Measurements from ENCODE around the gene APOC4.

The APOC4 gene

GRCh38 chr19:44974857-44975256 is 32.8 kb downstream of the APOC4 start:
- DNase-seq (ENCODE audit: low spot score in 2 of 2) (no peak), ATAC-seq (replicated peaks; ENCODE audit: extremely low read depth, poor library complexity, severe bottlenecking) (no peak)
- Mint-ChIP-seq H3K4me1 (no peaks in the 10 kb centered on the region), H3K9me3 (no peaks in the 10 kb centered on the region), H3K4me3 (no peak overlapping the region), H3K27ac (ENCODE audit: low read depth) (no peak overlapping the region), H3K27me3 (no peaks in the 10 kb centered on the region), H3K36me3 (ENCODE audit: insufficient read depth) (peaks cover 69% of the 10 kb centered on the region)

DNA sequence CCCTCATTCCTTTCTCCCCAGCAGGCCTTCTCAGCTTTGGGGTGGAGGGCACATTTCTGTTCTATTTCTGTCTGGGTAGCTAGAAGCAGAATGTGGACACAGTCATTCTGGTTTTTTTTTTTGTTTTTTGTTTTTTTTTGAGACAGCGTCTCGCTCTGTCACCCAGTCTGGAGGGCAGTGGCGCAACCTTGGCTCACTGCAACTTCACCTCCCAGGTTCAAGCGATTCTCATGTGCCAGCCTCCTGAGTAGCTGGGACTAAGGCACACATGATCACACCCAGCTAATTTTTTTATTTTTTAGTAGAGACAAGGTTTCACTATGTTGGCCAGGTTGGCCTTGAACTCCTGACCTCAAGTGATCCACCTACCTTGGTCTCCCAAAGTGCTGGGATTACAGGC is 33.4 kb downstream of the APOC4 start:
- no peak overlapping the region for H3K4me3 Mint-ChIP-seq
- peaks cover 71% of the 10 kb centered on the region for H3K36me3 Mint-ChIP-seq (ENCODE audit: insufficient read depth)
- ATAC-seq (replicated peaks; ENCODE audit: extremely low read depth, poor library complexity, severe bottlenecking) (no peak), DNase-seq (ENCODE audit: low spot score in 2 of 2) (no peak)
- H3K27ac Mint-ChIP-seq (ENCODE audit: low read depth): no peak overlapping the region
- no peaks in the 10 kb centered on the region for H3K27me3 Mint-ChIP-seq
- no peaks in the 10 kb centered on the region for H3K9me3 Mint-ChIP-seq
- no peaks in the 10 kb centered on the region for H3K4me1 Mint-ChIP-seq

- no peak overlapping the region for H3K4me3 Mint-ChIP-seq
- ATAC-seq (replicated peaks; ENCODE audit: extremely low read depth, poor library complexity, severe bottlenecking) (no peak), DNase-seq (ENCODE audit: low spot score in 2 of 2) (no peak)
- H3K9me3 Mint-ChIP-seq: no peaks in the 10 kb centered on the region
- peaks cover 48% of the 10 kb centered on the region for H3K36me3 Mint-ChIP-seq (ENCODE audit: insufficient read depth)
- H3K27me3 Mint-ChIP-seq: no peaks in the 10 kb centered on the region
- no peak overlapping the region for H3K27ac Mint-ChIP-seq (ENCODE audit: low read depth)
- peaks cover 3% of the 10 kb centered on the region for H3K4me1 Mint-ChIP-seq
These were observed 42.0 kb downstream of the APOC4 start for GRCh38 chr19:44984005-44984404.

GRCh38 chr19:44985445-44985844 is 43.4 kb downstream of the APOC4 start:
- Mint-ChIP-seq H3K4me1 (peaks cover 6% of the 10 kb centered on the region), H3K9me3 (no peaks in the 10 kb centered on the region), H3K4me3 (no peak overlapping the region), H3K27me3 (no peaks in the 10 kb centered on the region), H3K36me3 (ENCODE audit: insufficient read depth) (peaks cover 44% of the 10 kb centered on the region), H3K27ac (ENCODE audit: low read depth) (no peak overlapping the region)
- no peak for ATAC-seq (replicated peaks; ENCODE audit: extremely low read depth, poor library complexity, severe bottlenecking)
- DNase-seq (ENCODE audit: low spot score in 2 of 2): no peak

DNA sequence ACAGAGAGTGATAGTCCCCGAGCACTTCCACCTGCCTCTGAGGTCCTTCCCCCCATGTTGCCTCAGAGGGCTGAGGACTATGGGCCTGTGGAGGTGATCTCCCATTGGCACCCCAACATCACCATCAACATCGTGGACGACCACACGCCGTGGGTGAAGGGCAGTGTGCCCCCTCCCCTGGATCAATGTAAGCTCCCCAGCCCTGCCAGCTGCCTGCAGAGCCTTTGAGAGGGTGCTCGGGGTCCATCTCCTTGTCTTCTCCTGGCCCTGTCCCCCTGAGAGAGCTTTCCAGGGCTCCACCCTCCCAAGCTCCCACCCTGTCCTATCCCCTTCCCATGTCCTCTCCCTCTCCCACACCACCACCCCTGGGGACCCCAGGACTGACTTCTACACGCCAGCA is 44.4 kb downstream of the APOC4 start:
- Mint-ChIP-seq H3K27ac (ENCODE audit: low read depth) (no peak overlapping the region), H3K9me3 (no peaks in the 10 kb centered on the region), H3K4me1 (peaks cover 6% of the 10 kb centered on the region), H3K4me3 (no peak overlapping the region), H3K27me3 (no peaks in the 10 kb centered on the region), H3K36me3 (ENCODE audit: insufficient read depth) (peaks cover 44% of the 10 kb centered on the region)
- ATAC-seq (replicated peaks; ENCODE audit: extremely low read depth, poor library complexity, severe bottlenecking) (no peak), DNase-seq (ENCODE audit: low spot score in 2 of 2) (no peak)

DNA sequence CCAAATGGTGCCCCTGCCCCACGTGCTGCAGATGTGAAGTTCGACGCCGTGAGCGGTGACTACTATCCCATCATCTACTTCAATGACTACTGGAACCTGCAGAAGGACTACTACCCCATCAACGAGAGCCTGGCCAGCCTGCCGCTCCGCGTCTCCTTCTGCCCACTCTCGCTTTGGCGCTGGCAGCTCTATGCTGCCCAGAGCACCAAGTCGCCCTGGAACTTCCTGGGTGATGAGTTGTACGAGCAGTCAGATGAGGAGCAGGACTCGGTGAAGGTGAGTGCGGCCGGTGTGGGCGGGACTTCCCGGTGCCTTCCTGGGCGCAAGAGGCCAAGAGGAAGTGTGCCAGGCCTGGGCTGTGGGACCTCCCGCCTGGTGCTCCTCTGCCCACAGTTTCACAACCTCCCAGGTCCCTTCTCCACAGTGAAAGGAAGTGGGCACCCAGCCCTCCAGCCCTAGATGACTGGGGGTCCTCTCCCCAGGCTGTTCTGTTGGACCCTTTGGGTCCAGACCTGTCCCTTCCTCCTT is 45.2 kb downstream of the APOC4 start:
- Mint-ChIP-seq H3K36me3 (ENCODE audit: insufficient read depth) (peaks cover 43% of the 10 kb centered on the region), H3K4me3 (no peak overlapping the region), H3K9me3 (no peaks in the 10 kb centered on the region), H3K27me3 (no peaks in the 10 kb centered on the region), H3K27ac (ENCODE audit: low read depth) (peak overlapping the region; percentile 70), H3K4me1 (peaks cover 6% of the 10 kb centered on the region)
- DNase-seq (ENCODE audit: low spot score in 2 of 2) (no peak), ATAC-seq (replicated peaks; ENCODE audit: extremely low read depth, poor library complexity, severe bottlenecking) (no peak)

DNA sequence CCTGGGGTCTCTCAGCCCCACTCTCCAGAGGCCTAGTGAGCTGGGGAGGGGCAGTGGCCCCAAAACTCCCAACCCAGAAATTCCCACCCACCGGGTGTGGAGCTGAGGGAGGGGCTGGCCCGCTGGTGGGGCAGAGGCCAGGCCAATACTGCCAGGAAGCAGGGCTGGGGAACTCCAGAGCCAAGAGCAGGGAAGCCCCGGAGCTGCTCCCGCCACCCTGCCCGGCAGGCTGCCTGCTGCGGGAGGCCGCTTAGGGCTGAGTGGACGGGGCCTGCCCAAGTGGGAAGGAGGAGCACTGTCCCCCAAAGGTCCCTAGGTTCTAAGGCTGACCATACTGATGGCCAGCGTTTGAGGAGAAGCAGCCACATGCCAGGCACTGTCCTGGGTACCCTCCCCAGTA is 46.2 kb downstream of the APOC4 start:
- Mint-ChIP-seq H3K27me3 (no peaks in the 10 kb centered on the region), H3K9me3 (no peaks in the 10 kb centered on the region), H3K4me1 (peaks cover 6% of the 10 kb centered on the region), H3K27ac (ENCODE audit: low read depth) (peak overlapping the region; percentile 70), H3K4me3 (no peak overlapping the region), H3K36me3 (ENCODE audit: insufficient read depth) (peaks cover 37% of the 10 kb centered on the region)
- DNase-seq (ENCODE audit: low spot score in 2 of 2): no peak
- no peak for ATAC-seq (replicated peaks; ENCODE audit: extremely low read depth, poor library complexity, severe bottlenecking)

- H3K4me1 Mint-ChIP-seq: peaks cover 6% of the 10 kb centered on the region
These were observed 47.0 kb downstream of the APOC4 start for GRCh38 chr19:44988896-44989556.

GRCh38 chr19:44990459-44990858 is 48.4 kb downstream of the APOC4 start:
- Mint-ChIP-seq H3K4me1 (peaks cover 11% of the 10 kb centered on the region), H3K9me3 (no peaks in the 10 kb centered on the region), H3K27me3 (no peaks in the 10 kb centered on the region), H3K36me3 (ENCODE audit: insufficient read depth) (peaks cover 31% of the 10 kb centered on the region), H3K4me3 (no peak overlapping the region), H3K27ac (ENCODE audit: low read depth) (no peak overlapping the region)
- no peak for DNase-seq (ENCODE audit: low spot score in 2 of 2)
- ATAC-seq (replicated peaks; ENCODE audit: extremely low read depth, poor library complexity, severe bottlenecking): no peak

More at GRCh38 chr19:44988896-44989556, 47.0 kb downstream of the APOC4 start:
- no peaks in the 10 kb centered on the region for H3K9me3 Mint-ChIP-seq
- H3K36me3 Mint-ChIP-seq (ENCODE audit: insufficient read depth): peaks cover 36% of the 10 kb centered on the region
- ATAC-seq (replicated peaks; ENCODE audit: extremely low read depth, poor library complexity, severe bottlenecking): peak; percentile 53
- H3K4me3 Mint-ChIP-seq: no peak overlapping the region
- no peak overlapping the region for H3K27ac Mint-ChIP-seq (ENCODE audit: low read depth)
- no peaks in the 10 kb centered on the region for H3K27me3 Mint-ChIP-seq
- DNase-seq (ENCODE audit: low spot score in 2 of 2): peak; percentile 47 to 62

DNA sequence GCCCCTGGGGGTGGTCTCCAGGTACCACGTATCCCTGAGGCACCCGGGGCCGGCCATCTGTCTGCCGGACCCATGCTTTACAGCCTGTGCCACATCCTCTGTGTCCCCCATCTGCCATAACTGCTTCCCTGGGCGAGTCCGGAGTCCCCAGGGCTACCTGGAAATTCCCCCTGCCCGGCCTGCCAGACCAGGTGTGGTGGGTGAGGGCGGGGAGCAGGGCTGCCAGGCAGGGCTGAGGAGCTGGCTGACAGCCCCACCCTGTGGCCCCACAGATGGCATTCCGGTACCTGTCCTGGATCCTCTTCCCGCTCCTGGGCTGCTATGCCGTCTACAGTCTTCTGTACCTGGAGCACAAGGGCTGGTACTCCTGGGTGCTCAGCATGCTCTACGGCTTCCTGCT is 48.9 kb downstream of the APOC4 start:
- Mint-ChIP-seq H3K4me1 (peaks cover 11% of the 10 kb centered on the region), H3K27me3 (no peaks in the 10 kb centered on the region), H3K9me3 (no peaks in the 10 kb centered on the region), H3K36me3 (ENCODE audit: insufficient read depth) (peaks cover 26% of the 10 kb centered on the region), H3K4me3 (no peak overlapping the region), H3K27ac (ENCODE audit: low read depth) (no peak overlapping the region)
- no peak for ATAC-seq (replicated peaks; ENCODE audit: extremely low read depth, poor library complexity, severe bottlenecking)
- DNase-seq (ENCODE audit: low spot score in 2 of 2): no peak

GRCh38 chr19:44992336-44993163 is 50.5 kb downstream of the APOC4 start:
- peaks cover 11% of the 10 kb centered on the region for H3K4me1 Mint-ChIP-seq
- DNase-seq (ENCODE audit: low spot score in 2 of 2) (no peak), ATAC-seq (replicated peaks; ENCODE audit: extremely low read depth, poor library complexity, severe bottlenecking) (no peak)
- H3K9me3 Mint-ChIP-seq: no peaks in the 10 kb centered on the region
- H3K36me3 Mint-ChIP-seq (ENCODE audit: insufficient read depth): peaks cover 18% of the 10 kb centered on the region
- no peaks in the 10 kb centered on the region for H3K27me3 Mint-ChIP-seq
- H3K4me3 Mint-ChIP-seq: no peak overlapping the region
- no peak overlapping the region for H3K27ac Mint-ChIP-seq (ENCODE audit: low read depth)

- ATAC-seq (replicated peaks; ENCODE audit: extremely low read depth, poor library complexity, severe bottlenecking) (no peak), DNase-seq (ENCODE audit: low spot score in 2 of 2) (no peak)
- peaks cover 11% of the 10 kb centered on the region for H3K4me1 Mint-ChIP-seq
- no peak overlapping the region for H3K4me3 Mint-ChIP-seq
- no peaks in the 10 kb centered on the region for H3K27me3 Mint-ChIP-seq
- H3K27ac Mint-ChIP-seq (ENCODE audit: low read depth): no peak overlapping the region
- H3K9me3 Mint-ChIP-seq: no peaks in the 10 kb centered on the region
- H3K36me3 Mint-ChIP-seq (ENCODE audit: insufficient read depth): peaks cover 18% of the 10 kb centered on the region
These were observed 51.5 kb downstream of the APOC4 start for GRCh38 chr19:44993526-44993925.
